ENCODE measurements around the gene MIEF1.

- TF ChIP-seq POLR2A (IDR thresholded peaks at IDR 0.05): no peak
- TF ChIP-seq CTCF (IDR thresholded peaks at IDR 0.05): no peak
Observed at GRCh38 chr22:39497429-39497828, 4.7 kb upstream of the MIEF1 start.
